Gastroesophageal sphincter (tissue), 4 donors: ENCODE measurements around the gene SPATS2L. TPM values are rescaled to one million over a fixed set of nuclear protein-coding genes. Genes with fewer than 3 reads are reported as not detected.

ENCODE experiments used
- ATAC-seq: fragments of 150-250 bp; one replicate; pipeline ENCODE4 v1.9.1; 2016; ENCODE audit warnings: mild to moderate bottlenecking, moderate library complexity
- H3K27ac ChIP-seq, 4 donors: fragments of 200-600 bp; sonication (generic) in 3 of 4; 1 replicate in 3 of 4; 2 replicates in 1 of 4; pipeline ENCODE4 v1.5.1; 2016 to 2019
- H3K27me3 ChIP-seq: fragments of 200-600 bp; sonication (generic); one replicate; pipeline ENCODE4 v1.5.1; 2019
- H3K36me3 ChIP-seq, 2 donors: fragments of 200-600 bp; sonication (generic); one replicate each; pipeline ENCODE4 v1.5.1; 2019; ENCODE audit warnings: control low read depth in 1 of 2
- H3K4me1 ChIP-seq, 3 donors: fragments of 200-600 bp; sonication (generic); 1 replicate in 2 of 3; 2 replicates in 1 of 3; pipeline ENCODE4 v1.5.1; 2016 to 2019; ENCODE audit warnings: control low read depth in 2 of 3
- H3K4me3 ChIP-seq, 2 donors: fragments of 200-600 bp; sonication (generic); one replicate each; pipeline ENCODE4 v1.5.1; 2019; ENCODE audit warnings: mild to moderate bottlenecking in 1 of 2, moderate library complexity in 1 of 2
- H3K9me3 ChIP-seq, 3 donors: fragments of 200-600 bp; sonication (generic); one replicate each; pipeline ENCODE4 v1.5.1; 2017 to 2019; ENCODE audit warnings: control low read depth in 2 of 3
- CTCF ChIP-seq, 4 experiments: fragments of 200-600 bp in 2 of 4; fragments of 450-650 bp in 2 of 4; sonication (generic) in 1 of 4; IDR thresholded peaks; one replicate each; pipeline ENCODE4 v1.5.1; 2017 to 2019; ENCODE audit warnings: antibody characterized with exemption in 4 of 4, mild to moderate bottlenecking in 2 of 4, moderate library complexity in 2 of 4
- EP300 ChIP-seq: sonication (generic); formaldehyde crosslinking; IDR thresholded peaks from one replicate; pipeline ENCODE4 v1.6.1; 2017; ENCODE audit warnings: antibody characterized with exemption, mild to moderate bottlenecking
- POLR2A ChIP-seq, 2 donors: fragments of 450-650 bp; IDR thresholded peaks; one replicate each; pipeline ENCODE4 v1.6.1; 2017; ENCODE audit warnings: antibody characterized with exemption in 2 of 2, mild to moderate bottlenecking in 2 of 2, moderate library complexity in 1 of 2
- POLR2AphosphoS5 ChIP-seq: sonication (generic); formaldehyde crosslinking; IDR thresholded peaks from one replicate; pipeline ENCODE4 v1.6.1; 2017; ENCODE audit warnings: antibody characterized with exemption
- WGBS, 2 donors: methylation state at CpG; one replicate each; pipeline ENCODE4 v1.1.5; 2018; ENCODE audit warnings: low coverage in 1 of 2; 5-methylcytosine and 5-hydroxymethylcytosine counted together
- total RNA-seq, 4 donors: library from RNA; depleted of rRNA; stranded (reverse); fragments of >200 nt; gene quantifications; one replicate each; pipeline ENCODE4 v1.1.0, GENCODE V29; 2016

Gene SPATS2L
- total RNA-seq, 4 donors from 2014 or later: 50.6 to 120 (median 91.5) TPM

GRCh38 chr2:200362202-200362917, 55.9 kb downstream of the SPATS2L start:
- no peak for ATAC-seq
- no peak for TF ChIP-seq POLR2AphosphoS5
- no peak for TF ChIP-seq POLR2A (IDR thresholded peaks at IDR 0.05)
- no peak for TF ChIP-seq EP300
- no peak for TF ChIP-seq CTCF (IDR thresholded peaks at IDR 0.05)
- Histone ChIP-seq H3K9me3 (no peaks in the 10 kb centered on the region), H3K27me3 (no peaks in the 10 kb centered on the region), H3K36me3 (no peaks in the 10 kb centered on the region), H3K4me3 (no peak overlapping the region), H3K4me1 (peaks cover 0 to 16% (median 9%) of the 10 kb centered on the region in 3 donors), H3K27ac (no peak overlapping the region)
- 94 to 100% methylated on average over 4 of the region's 4 CpGs for WGBS, 2 donors

GRCh38 chr2:200363279-200363678, 56.8 kb downstream of the SPATS2L start:
- Histone ChIP-seq H3K4me1 (peaks cover 0 to 9% (median 0%) of the 10 kb centered on the region in 3 donors), H3K27ac (no peak overlapping the region), H3K9me3 (no peaks in the 10 kb centered on the region), H3K27me3 (no peaks in the 10 kb centered on the region), H3K36me3 (no peaks in the 10 kb centered on the region), H3K4me3 (no peak overlapping the region)
- 44 to 56% methylated on average over 2 of the region's 2 CpGs for WGBS, 2 donors
- TF ChIP-seq POLR2AphosphoS5 (no peak), EP300 (no peak), POLR2A (IDR thresholded peaks at IDR 0.05) (no peak), CTCF (IDR thresholded peaks at IDR 0.05) (no peak)
- no peak for ATAC-seq

DNA sequence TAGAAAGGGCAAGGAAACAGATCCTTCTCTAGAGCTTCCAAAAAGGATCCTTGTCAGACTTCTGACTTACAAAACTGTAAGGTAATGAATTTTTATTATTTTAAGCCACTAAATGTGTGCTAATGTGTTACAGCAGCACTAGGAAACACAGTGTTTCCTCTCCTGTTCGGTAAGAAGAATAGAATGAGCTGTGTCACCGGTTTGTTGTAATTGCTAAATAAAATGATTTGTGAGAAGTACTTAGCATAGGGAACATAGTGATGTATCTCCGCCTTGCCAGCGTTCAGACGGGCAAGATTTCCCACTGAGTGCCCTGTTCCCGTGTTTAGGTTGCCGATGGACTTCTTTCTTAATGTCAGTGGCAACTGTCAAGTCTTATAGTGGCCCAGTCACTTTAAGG, 57.6 kb downstream of the SPATS2L start:
- TF ChIP-seq EP300: no peak
- TF ChIP-seq CTCF (IDR thresholded peaks at IDR 0.05): no peak
- TF ChIP-seq POLR2A (IDR thresholded peaks at IDR 0.05): no peak
- TF ChIP-seq POLR2AphosphoS5: no peak
- Histone ChIP-seq H3K27ac (no peak overlapping the region), H3K36me3 (no peaks in the 10 kb centered on the region), H3K9me3 (no peaks in the 10 kb centered on the region), H3K27me3 (no peaks in the 10 kb centered on the region), H3K4me1 (peaks cover 0 to 9% (median 0%) of the 10 kb centered on the region in 3 donors), H3K4me3 (no peak overlapping the region)
- no peak for ATAC-seq
- 83 to 92% methylated on average over 7 of the region's 7 CpGs for WGBS, 2 donors

DNA sequence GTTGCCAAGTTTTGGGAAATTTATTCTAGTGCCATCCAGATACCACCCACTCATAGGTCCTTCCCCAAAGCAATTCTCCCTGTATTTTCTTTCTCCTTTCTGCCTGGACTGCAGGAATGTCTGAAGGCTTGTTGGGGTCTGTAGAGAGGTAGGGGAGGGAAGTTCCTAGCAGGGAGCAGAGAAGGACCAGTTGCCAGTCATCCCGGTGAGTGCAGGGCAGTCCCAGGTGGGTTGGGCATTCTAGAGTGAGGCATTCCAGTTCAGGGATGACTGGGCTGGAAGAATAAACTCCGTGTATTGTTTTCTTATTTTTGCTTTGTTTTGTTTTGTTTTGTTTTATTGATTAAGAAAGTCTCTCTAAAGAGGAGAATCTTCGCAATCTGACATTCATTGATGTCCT, 58.1 kb downstream of the SPATS2L start:
- TF ChIP-seq EP300: no peak
- TF ChIP-seq POLR2AphosphoS5: no peak
- TF ChIP-seq CTCF (IDR thresholded peaks at IDR 0.05): no peak
- TF ChIP-seq POLR2A (IDR thresholded peaks at IDR 0.05): no peak
- 70 to 93% methylated on average over 2 to 3 of the region's 3 CpGs for WGBS, 2 donors

DNA sequence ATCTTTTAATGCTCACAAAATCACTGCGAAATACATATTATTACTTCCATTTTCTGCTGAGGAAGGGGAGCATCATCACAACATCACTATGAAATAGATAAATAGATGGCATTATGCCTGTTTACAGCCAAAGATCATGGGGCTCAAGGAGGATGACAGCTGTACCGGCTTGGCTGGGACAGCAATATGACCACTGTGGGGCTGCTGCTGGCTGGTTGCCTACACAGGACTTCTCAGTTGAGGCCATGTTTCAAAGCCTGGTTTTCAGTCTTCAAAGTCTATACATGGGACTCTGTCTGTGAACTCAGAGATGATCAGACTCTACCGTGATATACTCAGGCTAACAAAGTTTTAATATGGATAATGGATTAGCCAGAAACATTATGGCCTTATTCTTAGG, 58.7 kb downstream of the SPATS2L start:
- H3K4me1 ChIP-seq: peaks cover 0 to 6% (median 0%) of the 10 kb centered on the region in 3 donors
- no peaks in the 10 kb centered on the region for H3K27me3 ChIP-seq
- H3K27ac ChIP-seq: no peak overlapping the region
- no peak for ATAC-seq
- no peak for TF ChIP-seq CTCF (IDR thresholded peaks at IDR 0.05)
- no peak for TF ChIP-seq POLR2A (IDR thresholded peaks at IDR 0.05)
- TF ChIP-seq POLR2AphosphoS5: no peak
- TF ChIP-seq EP300: no peak
- no peak overlapping the region for H3K4me3 ChIP-seq
- H3K36me3 ChIP-seq: no peaks in the 10 kb centered on the region
- H3K9me3 ChIP-seq: no peaks in the 10 kb centered on the region
- WGBS, 2 donors: 70 to 78% methylated on average over 1 to 2 of the region's 3 CpGs

More for the DNA sequence above, 58.1 kb downstream of the SPATS2L start:
- Histone ChIP-seq H3K4me3 (no peak overlapping the region), H3K9me3 (no peaks in the 10 kb centered on the region), H3K27ac (no peak overlapping the region), H3K36me3 (no peaks in the 10 kb centered on the region), H3K4me1 (peaks cover 0 to 9% (median 0%) of the 10 kb centered on the region in 3 donors), H3K27me3 (no peaks in the 10 kb centered on the region)
- no peak for ATAC-seq
